Sigmoid colon (tissue), 7 donors: ENCODE data around the gene PTH2R. TPM values are rescaled to one million over a fixed set of nuclear protein-coding genes. Genes with fewer than 3 reads are reported as not detected.

ENCODE experiments used
- DNase-seq: peaks from one replicate; pipeline ENCODE4 v3.0.0-alpha.2; 2019
- H3K27ac ChIP-seq, 4 donors: fragments of 200-600 bp; sonication (generic); one replicate each; pipeline ENCODE4 v1.5.1; 2016 to 2019; ENCODE audit warnings: mild to moderate bottlenecking in 1 of 4
- H3K27me3 ChIP-seq, 3 donors: fragments of 200-600 bp; sonication (generic); one replicate each; pipeline ENCODE4 v1.5.1; 2019; ENCODE audit warnings: mild to moderate bottlenecking in 1 of 3
- H3K36me3 ChIP-seq, 4 donors: fragments of 200-600 bp; sonication (generic); one replicate each; pipeline ENCODE4 v1.5.1; 2016 to 2019
- H3K4me1 ChIP-seq, 4 donors: fragments of 200-600 bp; sonication (generic); one replicate each; pipeline ENCODE4 v1.5.1; 2017 to 2019
- H3K4me3 ChIP-seq, 4 donors: fragments of 200-600 bp; sonication (generic); one replicate each; pipeline ENCODE4 v1.5.1; 2017 to 2019; ENCODE audit warnings: mild to moderate bottlenecking in 2 of 4, moderate library complexity in 1 of 4
- H3K9me3 ChIP-seq, 4 donors: fragments of 200-600 bp in 3 of 4; sonication (generic) in 3 of 4; one replicate each; pipeline versions ENCODE4 v1.5.1 to v1.6.1; 2013 to 2019
- CTCF ChIP-seq, 4 experiments: fragments of 450-650 bp in 3 of 4; fragments of 200-600 bp in 1 of 4; IDR thresholded peaks; one replicate each; pipeline ENCODE4 v1.5.1; 2016 to 2019; ENCODE audit warnings: antibody characterized with exemption in 4 of 4, mild to moderate bottlenecking in 3 of 4, moderate library complexity in 2 of 4
- EP300 ChIP-seq, 4 donors: sonication (generic); formaldehyde crosslinking; IDR thresholded peaks; one replicate each; pipeline ENCODE4 v1.6.1; 2017; ENCODE audit warnings: antibody characterized with exemption in 4 of 4
- POLR2A ChIP-seq, 2 donors: fragments of 450-650 bp; IDR thresholded peaks; one replicate each; pipeline ENCODE4 v1.6.1; 2016; ENCODE audit warnings: antibody characterized with exemption in 2 of 2, mild to moderate bottlenecking in 2 of 2, moderate library complexity in 2 of 2
- POLR2AphosphoS5 ChIP-seq, 4 donors: sonication (generic); formaldehyde crosslinking; IDR thresholded peaks; one replicate each; pipeline ENCODE4 v1.6.1; 2017; ENCODE audit warnings: antibody characterized with exemption in 4 of 4
- WGBS, 2 donors: extraction: QIAGEN DNeasy Blood & Tissue Kit; methylation state at CpG; one replicate each; pipeline ENCODE4 v1.1.7; 2013; 5-methylcytosine and 5-hydroxymethylcytosine counted together
- intact Hi-C: fragments of 100-400 bp; cut with DNase I; formaldehyde crosslinking; loops from one replicate; pipeline ENCODE4 v1.15.1; 2023
- polyA plus RNA-seq, 3 donors: library from polyadenylated mRNA; stranded (reverse); fragments of 200-250 nt; gene quantifications; one replicate each; pipeline ENCODE4 v1.2.3, GENCODE V29; 2013
- total RNA-seq, 4 donors: library from RNA; depleted of rRNA; stranded (reverse); fragments of >200 nt; gene quantifications; one replicate each; pipeline ENCODE4 v1.1.0, GENCODE V29; 2016
- donor health status: healthy with polysubstance abuse.
- donor health status: Bipolar disorder and iron deficiency.
- donor health status: healthy.

PTH2R gene
- total and polyA plus RNA-seq, 7 donors: 0.12 to 0.27 TPM; not detected in 5

- Histone ChIP-seq H3K27ac (no peak overlapping the region), H3K9me3 (peaks cover 0 to 5% (median 0%) of the 10 kb centered on the region in 4 donors), H3K36me3 (no peaks in the 10 kb centered on the region), H3K27me3 (no peaks in the 10 kb centered on the region), H3K4me3 (no peak overlapping the region), H3K4me1 (no peaks in the 10 kb centered on the region)
- DNase-seq: no peak
- TF ChIP-seq POLR2AphosphoS5 (IDR thresholded peaks at IDR 0.05): no peak
- intact Hi-C loops: no loop called here
- WGBS, 2 donors: 92 to 93% methylated on average over 3 of the region's 3 CpGs
Measured at GRCh38 chr2:208485390-208485789, 78.8 kb downstream of the PTH2R start.

- TF ChIP-seq POLR2AphosphoS5 (IDR thresholded peaks at IDR 0.05) (no peak), CTCF (IDR thresholded peaks at IDR 0.05) (no peak), EP300 (IDR thresholded peaks at IDR 0.05) (no peak), POLR2A (IDR thresholded peaks at IDR 0.05) (no peak)
- Histone ChIP-seq H3K27me3 (no peaks in the 10 kb centered on the region), H3K9me3 (peaks cover 0 to 5% (median 0%) of the 10 kb centered on the region in 4 donors), H3K4me1 (no peaks in the 10 kb centered on the region), H3K4me3 (no peak overlapping the region), H3K36me3 (no peaks in the 10 kb centered on the region), H3K27ac (no peak overlapping the region)
- DNase-seq: no peak
- 33 to 66% methylated on average over 12 of the region's 12 CpGs for WGBS, 2 donors
- intact Hi-C loops: no loop called here
Measured at GRCh38 chr2:208488686-208489564, 82.3 kb downstream of the PTH2R start.

GRCh38 chr2:208489687-208490086 lies 83.1 kb downstream of the PTH2R start:
- Histone ChIP-seq H3K4me1 (no peaks in the 10 kb centered on the region), H3K36me3 (no peaks in the 10 kb centered on the region), H3K27me3 (no peaks in the 10 kb centered on the region), H3K27ac (no peak overlapping the region), H3K4me3 (no peak overlapping the region), H3K9me3 (peaks cover 0 to 5% (median 0%) of the 10 kb centered on the region in 4 donors)
- no peak for TF ChIP-seq CTCF (IDR thresholded peaks at IDR 0.05)
- TF ChIP-seq EP300 (IDR thresholded peaks at IDR 0.05): no peak
- no peak for TF ChIP-seq POLR2A (IDR thresholded peaks at IDR 0.05)
- no peak for TF ChIP-seq POLR2AphosphoS5 (IDR thresholded peaks at IDR 0.05)
- DNase-seq: no peak
- intact Hi-C loops: no loop called here
- WGBS, 2 donors: 6 to 44% methylated on average over 2 of the region's 2 CpGs

GRCh38 chr2:208490492-208490891 lies 83.9 kb downstream of the PTH2R start:
- H3K9me3 ChIP-seq: peaks cover 0 to 5% (median 0%) of the 10 kb centered on the region in 4 donors
- no peaks in the 10 kb centered on the region for H3K27me3 ChIP-seq
- no peak for DNase-seq
- TF ChIP-seq POLR2A (IDR thresholded peaks at IDR 0.05): no peak
- no peak for TF ChIP-seq EP300 (IDR thresholded peaks at IDR 0.05)
- TF ChIP-seq POLR2AphosphoS5 (IDR thresholded peaks at IDR 0.05): no peak
- no peak for TF ChIP-seq CTCF (IDR thresholded peaks at IDR 0.05)
- H3K27ac ChIP-seq: no peak overlapping the region
- no peaks in the 10 kb centered on the region for H3K36me3 ChIP-seq
- WGBS, 2 donors: 55 to 74% methylated on average over 2 of the region's 2 CpGs
- no peaks in the 10 kb centered on the region for H3K4me1 ChIP-seq
- no peak overlapping the region for H3K4me3 ChIP-seq
- intact Hi-C loops: no loop called here

- no peak overlapping the region for H3K27ac ChIP-seq
- WGBS, 2 donors: 45 to 57% methylated on average over 2 of the region's 2 CpGs
- DNase-seq: no peak
- peaks cover 0 to 5% (median 0%) of the 10 kb centered on the region in 4 donors for H3K9me3 ChIP-seq
- no peak overlapping the region for H3K4me3 ChIP-seq
- TF ChIP-seq CTCF (IDR thresholded peaks at IDR 0.05) (no peak), POLR2A (IDR thresholded peaks at IDR 0.05) (no peak), POLR2AphosphoS5 (IDR thresholded peaks at IDR 0.05) (no peak), EP300 (IDR thresholded peaks at IDR 0.05) (no peak)
- no peaks in the 10 kb centered on the region for H3K4me1 ChIP-seq
- intact Hi-C loops: no loop called here
- H3K27me3 ChIP-seq: no peaks in the 10 kb centered on the region
- H3K36me3 ChIP-seq: no peaks in the 10 kb centered on the region
Measured at GRCh38 chr2:208491641-208492040, 85.0 kb downstream of the PTH2R start.
